GM18867 (cell line): ENCODE data around the gene PCDHA3.
"Not testable (repeated sequence)": the region's sequence is repeated elsewhere in the genome, so short reads cannot be mapped to it uniquely, and the experiment has no call there.

ENCODE experiments used
- ATAC-seq: cut with Tn5 transposase; IDR thresholded peaks from one replicate; pipeline ENCODE4 v1.9.1; 2021; ENCODE audit warnings: mild to moderate bottlenecking, moderate library complexity; ENCODE audit not compliant: unreplicated experiment

PCDHA3 gene

GRCh38 chr5:140800816-140801493 is at the start of gene PCDHA3:
PCDHA3 (plus strand) TSS chr5:140801057.
- ATAC-seq = no peak

GRCh38 chr5:140753561-140753960 is 47.3 kb upstream of the PCDHA3 start:
- no peak for ATAC-seq

GRCh38 chr5:140764177-140764973 is 36.5 kb upstream of the PCDHA3 start:
- ATAC-seq = no peak

- ATAC-seq = no peak
Measured at GRCh38 chr5:140767444-140767843, 33.4 kb upstream of the PCDHA3 start.

- ATAC-seq = no peak
Measured at GRCh38 chr5:140780512-140780911, 20.3 kb upstream of the PCDHA3 start.

GRCh38 chr5:140785905-140786686 is 14.8 kb upstream of the PCDHA3 start, which contains the start of gene PCDHA1:
PCDHA1 (plus strand) TSS chr5:140786140.
- no peak for ATAC-seq

- ATAC-seq = not testable (repeated sequence)
Measured at GRCh38 chr5:140787422-140787821, 13.4 kb upstream of the PCDHA3 start.

GRCh38 chr5:140787849-140788504 is 12.9 kb upstream of the PCDHA3 start:
- not testable (repeated sequence) for ATAC-seq

GRCh38 chr5:140791089-140791488 is 9.8 kb upstream of the PCDHA3 start:
- ATAC-seq = no peak

- no peak for ATAC-seq
Measured at GRCh38 chr5:140794595-140795258, 6.1 kb upstream of the PCDHA3 start, which contains the start of gene PCDHA2. PCDHA2 (plus strand) TSS chr5:140794852.

- no peak for ATAC-seq
Measured at GRCh38 chr5:140795259-140795641, 5.6 kb upstream of the PCDHA3 start.

GRCh38 chr5:140796072-140796717 is 4.7 kb upstream of the PCDHA3 start:
- ATAC-seq = not testable (repeated sequence)

- no peak for ATAC-seq
Measured at GRCh38 chr5:140796718-140797095, 4.2 kb upstream of the PCDHA3 start.

- no peak for ATAC-seq
Measured at GRCh38 chr5:140801494-140801841, 611 bp downstream of the PCDHA3 start.

GRCh38 chr5:140802381-140802780 is 1.5 kb downstream of the PCDHA3 start:
- ATAC-seq = not testable (repeated sequence)

- ATAC-seq = no peak
Measured at GRCh38 chr5:140802781-140803271, 2.0 kb downstream of the PCDHA3 start.

- no peak for ATAC-seq
Measured at GRCh38 chr5:140806834-140807775, 6.2 kb downstream of the PCDHA3 start, which contains the start of gene PCDHA4. PCDHA4 (plus strand) TSS chr5:140807068.

- not testable (repeated sequence) for ATAC-seq
Measured at GRCh38 chr5:140808241-140808888, 7.5 kb downstream of the PCDHA3 start.
